GM10847 (cell line): Measurements from ENCODE around the gene CAMK1G.

Experiments
- POLR2A ChIP-seq: IDR thresholded peaks from 2 replicates; pipeline ENCODE4 v1.6.1; 2011; ENCODE audit not compliant: insufficient read length; ENCODE audit errors: extremely low read depth

Gene CAMK1G

GRCh38 chr1:209648931-209649776 lies 65.6 kb downstream of the CAMK1G start:
- no peak for TF ChIP-seq POLR2A

- TF ChIP-seq POLR2A = no peak
Observed at GRCh38 chr1:209650454-209650853, 66.9 kb downstream of the CAMK1G start.

- no peak for TF ChIP-seq POLR2A
Observed at GRCh38 chr1:209651138-209651587, 67.6 kb downstream of the CAMK1G start.

GRCh38 chr1:209652121-209652735 lies 68.7 kb downstream of the CAMK1G start, which contains the start of gene LAMB3:
LAMB3 (minus strand) TSS chr1:209652425; CDS start chr1:209650944, 1,481 bp downstream.
- no peak for TF ChIP-seq POLR2A

GRCh38 chr1:209652873-209653401 lies 69.4 kb downstream of the CAMK1G start:
- no peak for TF ChIP-seq POLR2A

- no peak for TF ChIP-seq POLR2A
Observed at GRCh38 chr1:209653915-209654351, 70.4 kb downstream of the CAMK1G start.

- no peak for TF ChIP-seq POLR2A
Observed at GRCh38 chr1:209655411-209656231, 72.1 kb downstream of the CAMK1G start.

- TF ChIP-seq POLR2A = no peak
Observed at GRCh38 chr1:209657140-209657879, 73.8 kb downstream of the CAMK1G start.

- TF ChIP-seq POLR2A = no peak
Observed at GRCh38 chr1:209657918-209658317, 74.4 kb downstream of the CAMK1G start.

- no peak for TF ChIP-seq POLR2A
Observed at GRCh38 chr1:209659909-209660308, 76.4 kb downstream of the CAMK1G start.

- no peak for TF ChIP-seq POLR2A
Observed at GRCh38 chr1:209661071-209661470, 77.6 kb downstream of the CAMK1G start.

GRCh38 chr1:209662879-209663327 lies 79.4 kb downstream of the CAMK1G start:
- TF ChIP-seq POLR2A = no peak
